HEK293 (cell line): ENCODE data around the gene RHOG.
A peak's percentile ranks its signal among the peaks of the same experiment; 100 is the strongest.

ENCODE experiments used
- CTCF ChIA-PET: fragments of 350-600 bp; formaldehyde crosslinking; extraction: SDS; loops from one replicate; lab custom pipeline; 2021; ENCODE audit warnings: antibody characterized with exemption; lab: Yijun Ruan, JAX
- POLR2A ChIA-PET: fragments of 300-600 bp; formaldehyde crosslinking; extraction: SDS; loops from one replicate; lab custom pipeline; 2020; ENCODE audit warnings: antibody characterized with exemption, inconsistent platforms; lab: Yijun Ruan, JAX
- H3K27ac ChIP-seq: fragments of 200-500 bp; sonication (Bioruptor generic); 2 replicates; pipeline ENCODE4 v1.5.1; 2014; ENCODE audit warnings: low read depth, low read length, control low read depth, inconsistent platforms; ENCODE audit errors: extremely low read depth
- H3K36me3 ChIP-seq, 2 experiments: fragments of 200-500 bp in 1 of 2; sonication (Bioruptor generic) in 1 of 2; 1 replicate in 1 of 2; 2 replicates in 1 of 2; pipeline ENCODE4 v1.5.1; 2014 to 2017; ENCODE audit warnings: inconsistent platforms in 2 of 2, low read length in 2 of 2; ENCODE audit not compliant: control insufficient read depth in 2 of 2, insufficient read depth in 1 of 2
- H3K4me1 ChIP-seq: fragments of 200-500 bp; sonication (Bioruptor generic); 2 replicates; pipeline ENCODE4 v1.5.1; 2014; ENCODE audit warnings: mild to moderate bottlenecking, low read length, inconsistent platforms; ENCODE audit not compliant: control insufficient read depth, insufficient read depth
- H3K4me3 ChIP-seq: 2 replicates; pipeline ENCODE4 v1.5.1; 2011; ENCODE audit warnings: low read depth, mild to moderate bottlenecking, control low read depth, low read length, moderate library complexity
- H3K9me3 ChIP-seq: fragments of 200-500 bp; sonication (Bioruptor generic); 2 replicates; pipeline ENCODE4 v1.5.1; 2014; ENCODE audit warnings: low read depth, low read length, inconsistent platforms; ENCODE audit not compliant: control insufficient read depth, insufficient read depth
- KLF10 ChIP-seq: fragments of 450-650 bp; IDR thresholded peaks from 2 replicates; pipeline ENCODE4 v1.5.1; 2018; ENCODE audit warnings: missing biosample characterization, mild to moderate bottlenecking, missing genetic modification characterization
- PBX3 ChIP-seq: sonication (generic); formaldehyde crosslinking; IDR thresholded peaks from 2 replicates; pipeline ENCODE4 v1.8.1; 2022; ENCODE audit warnings: mild to moderate bottlenecking, moderate library complexity, missing genetic modification reagents
- SP7 ChIP-seq: fragments of 450-650 bp; formaldehyde crosslinking; IDR thresholded peaks from 2 replicates; pipeline ENCODE4 v1.5.1; 2016; ENCODE audit warnings: missing biosample characterization, missing genetic modification characterization
- YY2 ChIP-seq: fragments of 450-650 bp; formaldehyde crosslinking; IDR thresholded peaks from 2 replicates; pipeline ENCODE4 v1.5.1; 2016; ENCODE audit warnings: missing biosample characterization, missing genetic modification characterization
- ZFP3 ChIP-seq: fragments of 450-650 bp; formaldehyde crosslinking; IDR thresholded peaks from 2 replicates; pipeline ENCODE4 v1.5.1; 2016; ENCODE audit warnings: low read depth, missing biosample characterization, missing genetic modification characterization
- ZNF132 ChIP-seq: fragments of 450-650 bp; formaldehyde crosslinking; IDR thresholded peaks from 2 replicates; pipeline ENCODE4 v1.5.1; 2017; ENCODE audit warnings: missing biosample characterization, missing genetic modification characterization, borderline replicate concordance
- ZNF140 ChIP-seq: fragments of 450-650 bp; formaldehyde crosslinking; IDR thresholded peaks from 2 replicates; pipeline ENCODE4 v1.5.1; 2016; ENCODE audit warnings: missing biosample characterization, missing genetic modification characterization
- ZNF2 ChIP-seq: fragments of 450-650 bp; formaldehyde crosslinking; IDR thresholded peaks from 2 replicates; pipeline ENCODE4 v1.5.1; 2016; ENCODE audit warnings: missing biosample characterization, missing genetic modification characterization
- ZNF311 ChIP-seq: fragments of 450-650 bp; formaldehyde crosslinking; IDR thresholded peaks from 2 replicates; pipeline ENCODE4 v1.5.1; 2017; ENCODE audit warnings: missing biosample characterization, missing genetic modification characterization, borderline replicate concordance
- ZNF324 ChIP-seq: fragments of 450-650 bp; formaldehyde crosslinking; IDR thresholded peaks from 2 replicates; pipeline ENCODE4 v1.5.1; 2016; ENCODE audit warnings: missing biosample characterization, missing genetic modification characterization
- ZNF366 ChIP-seq: fragments of 450-650 bp; formaldehyde crosslinking; conservative IDR thresholded peaks from 2 replicates; pipeline ENCODE4 v1.5.1; 2016; ENCODE audit warnings: missing biosample characterization, missing genetic modification characterization
- ZNF560 ChIP-seq: fragments of 450-650 bp; formaldehyde crosslinking; IDR thresholded peaks from 2 replicates; pipeline ENCODE4 v1.5.1; 2017; ENCODE audit warnings: missing biosample characterization, missing genetic modification characterization, borderline replicate concordance
- ZNF596 ChIP-seq: fragments of 450-650 bp; IDR thresholded peaks from 2 replicates; pipeline ENCODE4 v1.5.0; 2018; ENCODE audit warnings: missing biosample characterization, mild to moderate bottlenecking, missing genetic modification characterization, moderate library complexity
- ZNF645 ChIP-seq: fragments of 450-650 bp; formaldehyde crosslinking; IDR thresholded peaks from 2 replicates; pipeline ENCODE4; 2016; ENCODE audit warnings: missing biosample characterization, missing genetic modification characterization
- ZNF791 ChIP-seq: fragments of 450-650 bp; formaldehyde crosslinking; IDR thresholded peaks from 2 replicates; pipeline ENCODE4 v1.5.1; 2016; ENCODE audit warnings: missing biosample characterization, missing genetic modification characterization
- ZNF830 ChIP-seq: fragments of 450-650 bp; IDR thresholded peaks from 2 replicates; pipeline ENCODE4 v1.5.0; 2018; ENCODE audit warnings: missing biosample characterization, missing genetic modification characterization, low read depth, mild to moderate bottlenecking, moderate library complexity
- ZNF843 ChIP-seq: fragments of 450-650 bp; formaldehyde crosslinking; IDR thresholded peaks from 2 replicates; pipeline ENCODE4 v1.5.1; 2016; ENCODE audit warnings: missing biosample characterization, missing genetic modification characterization
- TF ChIP-seq, protein P1 (sequence below): fragments of 450-650 bp; formaldehyde crosslinking; conservative IDR thresholded peaks from 2 replicates; pipeline ENCODE4 v1.5.1; 2016; ENCODE audit warnings: low read depth, missing biosample characterization, missing genetic modification characterization
- TF ChIP-seq, protein P2 (sequence below): fragments of 450-650 bp; formaldehyde crosslinking; IDR thresholded peaks from 2 replicates; pipeline ENCODE4 v1.5.0; 2017; ENCODE audit warnings: missing biosample characterization, missing genetic modification characterization, borderline replicate concordance
- TF ChIP-seq, protein P3 (sequence below): fragments of 450-650 bp; IDR thresholded peaks from 2 replicates; pipeline ENCODE4 v1.5.1; 2018; ENCODE audit warnings: missing biosample characterization, mild to moderate bottlenecking, missing genetic modification characterization
- TF ChIP-seq, protein P4 (sequence below): fragments of 450-650 bp; IDR thresholded peaks from 2 replicates; pipeline ENCODE4 v1.5.1; 2018; ENCODE audit warnings: missing biosample characterization, missing genetic modification characterization

The RHOG gene

DNA sequence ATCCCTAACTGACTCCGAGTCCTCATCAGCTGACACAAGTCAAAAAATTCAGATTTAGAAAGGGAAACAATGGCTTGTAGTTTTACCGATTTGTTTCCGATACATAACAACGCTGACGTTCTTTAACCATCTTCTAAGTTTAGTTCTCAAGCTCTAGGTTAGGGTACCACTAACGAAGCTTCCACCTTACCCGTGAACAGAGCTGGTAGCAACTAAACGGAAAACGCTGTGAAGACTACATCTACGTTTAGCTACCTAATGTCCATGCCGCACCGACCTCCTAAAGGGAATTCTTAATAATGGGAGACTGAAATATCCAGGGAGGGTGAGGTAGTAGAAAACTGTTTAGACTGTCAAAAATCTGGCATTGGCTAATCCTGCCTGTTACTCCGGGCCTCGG, 44.4 kb downstream of the RHOG start:
- H3K36me3 ChIP-seq: peaks cover 16 to 31% of the 10 kb centered on the region in 2 experiments; a peak in 2 of 3 replicates
- H3K27ac ChIP-seq: no peak overlapping the region
- CTCF ChIA-PET: interaction anchor here (0.9 to 3.0 kb wide), 4 partner anchors 11 to 277 kb away, joined by 3 to 14 read pairs (median 8); partner anchors contain the start of gene PGAP2
- no peaks in the 10 kb centered on the region for H3K9me3 ChIP-seq
- no peak for TF ChIP-seq ZNF366
- no peak for TF ChIP-seq ZNF324 (tag by site-specific recombination)
- no peak for TF ChIP-seq ZNF791 (tag by site-specific recombination)
- no peaks in the 10 kb centered on the region for H3K4me1 ChIP-seq
- peak overlapping the region; percentile 68 for H3K4me3 ChIP-seq
- POLR2A ChIA-PET: interaction anchor here (0.7 to 3.2 kb wide), 3 partner anchors 8 to 12 kb away, joined by 3 to 26 read pairs (median 4); partner anchors contain the start of gene PGAP2

- Histone ChIP-seq H3K9me3 (no peaks in the 10 kb centered on the region), H3K36me3 (peaks cover 16 to 33% of the 10 kb centered on the region in 2 experiments; a peak in 2 of 3 replicates), H3K27ac (no peak overlapping the region), H3K4me3 (peak overlapping the region; percentile 68), H3K4me1 (no peaks in the 10 kb centered on the region)
- ChIA-PET CTCF (interaction anchor here (0.9 to 3.0 kb wide), 4 partner anchors 12 to 277 kb away, joined by 3 to 14 read pairs (median 8); partner anchors contain the start of gene PGAP2), POLR2A (interaction anchor here (0.7 to 3.2 kb wide), 3 partner anchors 8 to 12 kb away, joined by 3 to 26 read pairs (median 4); partner anchors contain the start of gene PGAP2)
- TF ChIP-seq KLF10 (tag by site-specific recombination) (no peak), ZNF132 (tag by site-specific recombination) (no peak), ZNF843 (tag by site-specific recombination) (no peak), ZNF830 (tag by site-specific recombination) (no peak), SP7 (no peak), PBX3 (CRISPR knock-in tag) (no peak), ZNF645 (tag by site-specific recombination) (no peak), ZNF596 (tag by site-specific recombination) (no peak), ZNF2 (tag by site-specific recombination) (no peak), ZNF140 (tag by site-specific recombination) (no peak), YY2 (tag by site-specific recombination) (no peak), ZNF311 (tag by site-specific recombination) (no peak), ZFP3 (tag by site-specific recombination) (no peak), ZNF560 (tag by site-specific recombination) (no peak)
- TF ChIP-seq, protein P1, sequence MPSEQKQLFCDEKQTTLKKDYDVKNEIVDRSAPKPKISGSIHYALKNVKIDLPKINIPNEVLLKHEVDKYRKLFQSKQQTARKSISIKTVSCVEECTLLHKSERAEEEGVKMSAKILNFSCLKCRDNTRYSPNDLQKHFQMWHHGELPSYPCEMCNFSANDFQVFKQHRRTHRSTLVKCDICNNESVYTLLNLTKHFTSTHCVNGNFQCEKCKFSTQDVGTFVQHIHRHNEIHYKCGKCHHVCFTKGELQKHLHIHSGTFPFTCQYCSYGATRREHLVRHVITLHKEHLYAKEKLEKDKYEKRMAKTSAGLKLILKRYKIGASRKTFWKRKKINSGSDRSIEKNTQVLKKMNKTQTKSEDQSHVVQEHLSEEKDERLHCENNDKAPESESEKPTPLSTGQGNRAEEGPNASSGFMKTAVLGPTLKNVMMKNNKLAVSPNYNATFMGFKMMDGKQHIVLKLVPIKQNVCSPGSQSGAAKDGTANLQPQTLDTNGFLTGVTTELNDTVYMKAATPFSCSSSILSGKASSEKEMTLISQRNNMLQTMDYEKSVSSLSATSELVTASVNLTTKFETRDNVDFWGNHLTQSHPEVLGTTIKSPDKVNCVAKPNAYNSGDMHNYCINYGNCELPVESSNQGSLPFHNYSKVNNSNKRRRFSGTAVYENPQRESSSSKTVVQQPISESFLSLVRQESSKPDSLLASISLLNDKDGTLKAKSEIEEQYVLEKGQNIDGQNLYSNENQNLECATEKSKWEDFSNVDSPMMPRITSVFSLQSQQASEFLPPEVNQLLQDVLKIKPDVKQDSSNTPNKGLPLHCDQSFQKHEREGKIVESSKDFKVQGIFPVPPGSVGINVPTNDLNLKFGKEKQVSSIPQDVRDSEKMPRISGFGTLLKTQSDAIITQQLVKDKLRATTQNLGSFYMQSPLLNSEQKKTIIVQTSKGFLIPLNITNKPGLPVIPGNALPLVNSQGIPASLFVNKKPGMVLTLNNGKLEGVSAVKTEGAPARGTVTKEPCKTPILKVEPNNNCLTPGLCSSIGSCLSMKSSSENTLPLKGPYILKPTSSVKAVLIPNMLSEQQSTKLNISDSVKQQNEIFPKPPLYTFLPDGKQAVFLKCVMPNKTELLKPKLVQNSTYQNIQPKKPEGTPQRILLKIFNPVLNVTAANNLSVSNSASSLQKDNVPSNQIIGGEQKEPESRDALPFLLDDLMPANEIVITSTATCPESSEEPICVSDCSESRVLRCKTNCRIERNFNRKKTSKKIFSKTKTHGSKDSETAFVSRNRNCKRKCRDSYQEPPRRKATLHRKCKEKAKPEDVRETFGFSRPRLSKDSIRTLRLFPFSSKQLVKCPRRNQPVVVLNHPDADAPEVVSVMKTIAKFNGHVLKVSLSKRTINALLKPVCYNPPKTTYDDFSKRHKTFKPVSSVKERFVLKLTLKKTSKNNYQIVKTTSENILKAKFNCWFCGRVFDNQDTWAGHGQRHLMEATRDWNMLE (tag by site-specific recombination): no peak
- TF ChIP-seq, protein P2, sequence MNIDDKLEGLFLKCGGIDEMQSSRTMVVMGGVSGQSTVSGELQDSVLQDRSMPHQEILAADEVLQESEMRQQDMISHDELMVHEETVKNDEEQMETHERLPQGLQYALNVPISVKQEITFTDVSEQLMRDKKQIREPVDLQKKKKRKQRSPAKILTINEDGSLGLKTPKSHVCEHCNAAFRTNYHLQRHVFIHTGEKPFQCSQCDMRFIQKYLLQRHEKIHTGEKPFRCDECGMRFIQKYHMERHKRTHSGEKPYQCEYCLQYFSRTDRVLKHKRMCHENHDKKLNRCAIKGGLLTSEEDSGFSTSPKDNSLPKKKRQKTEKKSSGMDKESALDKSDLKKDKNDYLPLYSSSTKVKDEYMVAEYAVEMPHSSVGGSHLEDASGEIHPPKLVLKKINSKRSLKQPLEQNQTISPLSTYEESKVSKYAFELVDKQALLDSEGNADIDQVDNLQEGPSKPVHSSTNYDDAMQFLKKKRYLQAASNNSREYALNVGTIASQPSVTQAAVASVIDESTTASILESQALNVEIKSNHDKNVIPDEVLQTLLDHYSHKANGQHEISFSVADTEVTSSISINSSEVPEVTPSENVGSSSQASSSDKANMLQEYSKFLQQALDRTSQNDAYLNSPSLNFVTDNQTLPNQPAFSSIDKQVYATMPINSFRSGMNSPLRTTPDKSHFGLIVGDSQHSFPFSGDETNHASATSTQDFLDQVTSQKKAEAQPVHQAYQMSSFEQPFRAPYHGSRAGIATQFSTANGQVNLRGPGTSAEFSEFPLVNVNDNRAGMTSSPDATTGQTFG: no peak
- TF ChIP-seq, protein P3, sequence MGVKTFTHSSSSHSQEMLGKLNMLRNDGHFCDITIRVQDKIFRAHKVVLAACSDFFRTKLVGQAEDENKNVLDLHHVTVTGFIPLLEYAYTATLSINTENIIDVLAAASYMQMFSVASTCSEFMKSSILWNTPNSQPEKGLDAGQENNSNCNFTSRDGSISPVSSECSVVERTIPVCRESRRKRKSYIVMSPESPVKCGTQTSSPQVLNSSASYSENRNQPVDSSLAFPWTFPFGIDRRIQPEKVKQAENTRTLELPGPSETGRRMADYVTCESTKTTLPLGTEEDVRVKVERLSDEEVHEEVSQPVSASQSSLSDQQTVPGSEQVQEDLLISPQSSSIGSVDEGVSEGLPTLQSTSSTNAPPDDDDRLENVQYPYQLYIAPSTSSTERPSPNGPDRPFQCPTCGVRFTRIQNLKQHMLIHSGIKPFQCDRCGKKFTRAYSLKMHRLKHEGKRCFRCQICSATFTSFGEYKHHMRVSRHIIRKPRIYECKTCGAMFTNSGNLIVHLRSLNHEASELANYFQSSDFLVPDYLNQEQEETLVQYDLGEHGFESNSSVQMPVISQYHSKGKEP (tag by site-specific recombination): no peak
- TF ChIP-seq, protein P4, sequence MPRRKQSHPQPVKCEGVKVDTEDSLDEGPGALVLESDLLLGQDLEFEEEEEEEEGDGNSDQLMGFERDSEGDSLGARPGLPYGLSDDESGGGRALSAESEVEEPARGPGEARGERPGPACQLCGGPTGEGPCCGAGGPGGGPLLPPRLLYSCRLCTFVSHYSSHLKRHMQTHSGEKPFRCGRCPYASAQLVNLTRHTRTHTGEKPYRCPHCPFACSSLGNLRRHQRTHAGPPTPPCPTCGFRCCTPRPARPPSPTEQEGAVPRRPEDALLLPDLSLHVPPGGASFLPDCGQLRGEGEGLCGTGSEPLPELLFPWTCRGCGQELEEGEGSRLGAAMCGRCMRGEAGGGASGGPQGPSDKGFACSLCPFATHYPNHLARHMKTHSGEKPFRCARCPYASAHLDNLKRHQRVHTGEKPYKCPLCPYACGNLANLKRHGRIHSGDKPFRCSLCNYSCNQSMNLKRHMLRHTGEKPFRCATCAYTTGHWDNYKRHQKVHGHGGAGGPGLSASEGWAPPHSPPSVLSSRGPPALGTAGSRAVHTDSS (tag by site-specific recombination): no peak
Measured at GRCh38 chr11:3796002-3796311, 44.8 kb downstream of the RHOG start.
